GM18505 (cell line): ENCODE data around the gene PDLIM5.

Experiments used
- ATAC-seq: cut with Tn5 transposase; IDR thresholded peaks from one replicate; pipeline ENCODE4 v1.9.1; 2021; ENCODE audit not compliant: unreplicated experiment
- POLR2A ChIP-seq: IDR thresholded peaks from 4 replicates; pipeline ENCODE4 v1.6.1; 2011; ENCODE audit warnings: borderline replicate concordance; ENCODE audit not compliant: insufficient read depth, insufficient read length; ENCODE audit errors: extremely low read depth

Gene PDLIM5

GRCh38 chr4:94519925-94520789 lies 68.4 kb downstream of the PDLIM5 start:
- TF ChIP-seq POLR2A = no peak
- ATAC-seq = no peak

GRCh38 chr4:94523033-94523580 lies 71.4 kb downstream of the PDLIM5 start:
- TF ChIP-seq POLR2A = no peak
- ATAC-seq = no peak

GRCh38 chr4:94523617-94524016 lies 71.9 kb downstream of the PDLIM5 start:
- no peak for ATAC-seq
- no peak for TF ChIP-seq POLR2A

GRCh38 chr4:94525993-94526728 lies 74.4 kb downstream of the PDLIM5 start:
- no peak for ATAC-seq
- TF ChIP-seq POLR2A = no peak

GRCh38 chr4:94527556-94528233 lies 76.0 kb downstream of the PDLIM5 start:
- no peak for ATAC-seq
- no peak for TF ChIP-seq POLR2A

GRCh38 chr4:94528792-94529451 lies 77.2 kb downstream of the PDLIM5 start:
- ATAC-seq = no peak
- no peak for TF ChIP-seq POLR2A

GRCh38 chr4:94530073-94530472 lies 78.3 kb downstream of the PDLIM5 start:
- no peak for TF ChIP-seq POLR2A
- no peak for ATAC-seq

GRCh38 chr4:94531991-94532789 lies 80.4 kb downstream of the PDLIM5 start:
- no peak for TF ChIP-seq POLR2A
- ATAC-seq = no peak

- no peak for TF ChIP-seq POLR2A
- no peak for ATAC-seq
These were observed 81.9 kb downstream of the PDLIM5 start for GRCh38 chr4:94533405-94534223.

- ATAC-seq = peak; percentile 97
- TF ChIP-seq POLR2A = no peak
These were observed 82.9 kb downstream of the PDLIM5 start for GRCh38 chr4:94534401-94535312.

- TF ChIP-seq POLR2A = no peak
- no peak for ATAC-seq
These were observed 84.3 kb downstream of the PDLIM5 start for GRCh38 chr4:94536049-94536448.
